CD4-positive, alpha-beta T cell treated with Interleukin-17A for 4 hours (primary cell): ENCODE measurements around the gene DAAM2.

ENCODE experiments used
- DNase-seq: peaks from one replicate; pipeline ENCODE4 v3.0.0-alpha.2; 2020; ENCODE audit warnings: mixed read lengths

DAAM2 gene

GRCh38 chr6:39849764-39850163 lies 57.6 kb downstream of the DAAM2 start:
- no peak for DNase-seq

- no peak for DNase-seq
These were observed 58.6 kb downstream of the DAAM2 start for GRCh38 chr6:39850736-39851297.

- no peak for DNase-seq
These were observed 59.2 kb downstream of the DAAM2 start for GRCh38 chr6:39851331-39851730.

- no peak for DNase-seq
These were observed 60.1 kb downstream of the DAAM2 start for GRCh38 chr6:39852324-39852723.

- no peak for DNase-seq
These were observed 61.4 kb downstream of the DAAM2 start for GRCh38 chr6:39853604-39854003.

GRCh38 chr6:39855356-39855995 lies 63.3 kb downstream of the DAAM2 start:
- no peak for DNase-seq

- no peak for DNase-seq
These were observed 66.8 kb downstream of the DAAM2 start for GRCh38 chr6:39859025-39859424.

- DNase-seq, result no peak
These were observed 69.5 kb downstream of the DAAM2 start for GRCh38 chr6:39861663-39862062.

- peak; percentile 71 for DNase-seq
These were observed 73.1 kb downstream of the DAAM2 start for GRCh38 chr6:39865011-39865888.

- no peak for DNase-seq
These were observed 75.4 kb downstream of the DAAM2 start for GRCh38 chr6:39867592-39867991.

GRCh38 chr6:39870950-39871349 lies 78.8 kb downstream of the DAAM2 start:
- DNase-seq, result no peak

- DNase-seq, result no peak
These were observed 81.3 kb downstream of the DAAM2 start for GRCh38 chr6:39873439-39873838.

GRCh38 chr6:39876111-39876510 lies 83.9 kb downstream of the DAAM2 start:
- DNase-seq, result no peak

GRCh38 chr6:39876826-39877225 lies 84.7 kb downstream of the DAAM2 start:
- DNase-seq, result no peak

- DNase-seq, result no peak
These were observed 87.4 kb downstream of the DAAM2 start for GRCh38 chr6:39879535-39879934.

- DNase-seq, result no peak
These were observed 88.4 kb downstream of the DAAM2 start for GRCh38 chr6:39880594-39880993.

GRCh38 chr6:39881851-39882530 lies 89.8 kb downstream of the DAAM2 start:
- no peak for DNase-seq

- no peak for DNase-seq
These were observed 90.3 kb downstream of the DAAM2 start for GRCh38 chr6:39882531-39882899.

GRCh38 chr6:39884696-39885095 lies 92.5 kb downstream of the DAAM2 start:
- no peak for DNase-seq

- DNase-seq, result no peak
These were observed 93.5 kb downstream of the DAAM2 start for GRCh38 chr6:39885691-39886090.

GRCh38 chr6:39886871-39887270 lies 94.7 kb downstream of the DAAM2 start:
- no peak for DNase-seq

GRCh38 chr6:39887692-39888450 lies 95.7 kb downstream of the DAAM2 start:
- DNase-seq, result no peak

GRCh38 chr6:39889229-39889628 lies 97.1 kb downstream of the DAAM2 start:
- DNase-seq, result no peak
